OCI-LY7 (cell line): ENCODE data around the gene FBLN5.

Experiments used
- CTCF ChIP-seq: fragments of 200-600 bp; sonication (generic); conservative IDR thresholded peaks from 2 replicates; pipeline ENCODE4 v1.5.1; 2014; ENCODE audit warnings: mild to moderate bottlenecking, antibody characterized with exemption, low read length, moderate library complexity, mixed read lengths
- EZH2phosphoT487 ChIP-seq: fragments of 200-600 bp; sonication (generic); IDR thresholded peaks from 2 replicates; pipeline ENCODE4 v1.6.1; 2018; ENCODE audit warnings: low read depth, borderline replicate concordance, mild to moderate bottlenecking, mixed run types, antibody characterized with exemption, low read length, moderate library complexity, mixed read lengths

DNA sequence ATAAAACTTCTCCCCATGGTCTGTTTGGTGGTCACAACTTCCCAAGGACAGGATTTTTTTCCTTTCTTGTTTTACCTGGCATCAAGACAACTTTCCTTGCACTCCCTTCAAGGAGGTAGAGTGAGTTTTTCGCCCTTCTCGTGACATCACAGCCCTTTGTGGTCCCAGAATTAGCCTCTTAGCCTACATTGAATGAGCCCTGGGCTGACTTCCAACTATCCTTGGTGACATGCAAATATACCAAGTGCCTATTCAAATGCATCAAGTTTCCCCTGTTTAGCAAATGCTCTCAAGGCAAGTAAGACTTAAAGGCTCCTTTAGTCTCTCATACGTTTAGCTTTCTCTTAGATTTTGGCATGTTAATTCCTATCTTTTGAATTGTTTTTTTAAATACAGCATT is 116.7 kb downstream of the FBLN5 start:
- no peak for TF ChIP-seq CTCF
- no peak for TF ChIP-seq EZH2phosphoT487
